ENCODE measurements around the gene NOTCH1.

GRCh38 chr9:136541709-136542108 is 4.1 kb downstream of the NOTCH1 start:
- TF ChIP-seq CTCF (conservative IDR thresholded peaks at IDR 0.05), result no peak
- no peak for TF ChIP-seq EZH2 (IDR thresholded peaks at IDR 0.05; ENCODE audit: low read depth)
